ENCODE results near the gene SPIRE2. TPM values are rescaled to one million over a fixed set of nuclear protein-coding genes. Genes with fewer than 3 reads are reported as not detected.

SPIRE2 gene
- total RNA-seq, 1 experiment from 2014 or later, result 21.7 TPM

- in situ Hi-C loops (cut with HindIII; ENCODE audit: low pct_unique_long_range_greater_than_20kb, low sequenced_read_pairs) (no loop called here), intact Hi-C loops (cut with micrococcal nuclease; ENCODE audit: unreplicated experiment) (no loop called here)
- H3K4me1 ChIP-seq (ENCODE audit: control insufficient read depth, insufficient read depth, low read length), result peaks cover 17% of the 10 kb centered on the region
- H3K9me3 ChIP-seq (ENCODE audit: control insufficient read depth, insufficient read depth, low read depth, low read length), result no peaks in the 10 kb centered on the region
- no peaks in the 10 kb centered on the region; the same call in 1 of the 2 replicates for H3K36me3 ChIP-seq (ENCODE audit: control insufficient read depth, insufficient read depth, low read length)
- POLR2A ChIA-PET, result no interaction called here
- H3K27ac ChIP-seq (ENCODE audit: low read length), result peak overlapping the region; percentile 91; the same call in 1 of the 2 replicates
- CTCF ChIA-PET, result no interaction called here
- no TSS peak for BruUV-seq (replicated peaks)
- TF ChIP-seq CTCF (IDR thresholded peaks at IDR 0.05), result no peak
- no peak for TF ChIP-seq TCF7L2 (IDR thresholded peaks at IDR 0.05; ENCODE audit: low read depth, low read length)
- no peak for TF ChIP-seq SIN3A (IDR thresholded peaks at IDR 0.05; ENCODE audit: borderline replicate concordance, insufficient read depth, low read depth, low read length)
- TF ChIP-seq REST (IDR thresholded peaks at IDR 0.05; ENCODE audit: insufficient read depth in 1 of 2, low read depth in 2 of 2, low read length in 1 of 2), result no peak
- no peak for TF ChIP-seq POLR2AphosphoS5 (IDR thresholded peaks at IDR 0.05; ENCODE audit: low read depth, low read length)
- H3K4me3 ChIP-seq (ENCODE audit: low read depth in 2 of 2, low read length in 2 of 2), result peak overlapping the region in 1 of 2 experiments; percentile 16; a peak in 1 of 4 replicates
- ATAC-seq (no peak), DNase-seq (ENCODE audit: low read depth, low spot score) (no peak)
- no peaks in the 10 kb centered on the region for H3K27me3 ChIP-seq (ENCODE audit: control insufficient read depth, insufficient read depth, low read length)
These were observed 92.4 kb downstream of the SPIRE2 start for GRCh38 chr16:89920723-89921122.

Other genes starting within 250 kb of the SPIRE2 start
- gene DPEP1, start 214.8 kb upstream of the SPIRE2 start, total RNA-seq (2021; ENCODE audit: unreplicated experiment), result 0.18 TPM
- gene CHMP1A, start 170.8 kb upstream of the SPIRE2 start, total RNA-seq (2021; ENCODE audit: unreplicated experiment), result 98.0 TPM
- 18.3 TPM for gene SPATA33, start 170.6 kb upstream of the SPIRE2 start, total RNA-seq (2021; ENCODE audit: unreplicated experiment)
- gene CDK10, start 141.8 kb upstream of the SPIRE2 start, total RNA-seq (2021; ENCODE audit: unreplicated experiment), result 52.6 TPM
- 12.7 TPM for gene SPATA2L, start 126.8 kb upstream of the SPIRE2 start, total RNA-seq (2021; ENCODE audit: unreplicated experiment)
- gene VPS9D1, start 107.6 kb upstream of the SPIRE2 start, total RNA-seq (2021; ENCODE audit: unreplicated experiment), result 6.3 TPM
- 19.9 TPM for gene ZNF276, start 106.9 kb upstream of the SPIRE2 start, total RNA-seq (2021; ENCODE audit: unreplicated experiment)
- gene FANCA, start 11.8 kb upstream of the SPIRE2 start, total RNA-seq (2021; ENCODE audit: unreplicated experiment), result 56.8 TPM
- gene TCF25, start 45.1 kb downstream of the SPIRE2 start, total RNA-seq (2021; ENCODE audit: unreplicated experiment), result 144 TPM
- gene MC1R, start 90.4 kb downstream of the SPIRE2 start, total RNA-seq (2021; ENCODE audit: unreplicated experiment), result 8.7 TPM
- 205 TPM for gene TUBB3, start 94.9 kb downstream of the SPIRE2 start, total RNA-seq (2021; ENCODE audit: unreplicated experiment)
- 64.6 TPM for gene DEF8, start 120.3 kb downstream of the SPIRE2 start, total RNA-seq (2021; ENCODE audit: unreplicated experiment)
- 32.3 TPM for gene DBNDD1, start 191.0 kb downstream of the SPIRE2 start, total RNA-seq (2021; ENCODE audit: unreplicated experiment)
- not detected for gene PRDM7, start 248.9 kb downstream of the SPIRE2 start, total RNA-seq (2021; ENCODE audit: unreplicated experiment)

Data from Panc1 (cell line).